ENCODE measurements around the gene PPIE. TPM values are rescaled to one million over a fixed set of nuclear protein-coding genes. Genes with fewer than 3 reads are reported as not detected.
A peak's percentile ranks its signal among the peaks of the same experiment; 100 is the strongest.
"Not testable (repeated sequence)": the region's sequence is repeated elsewhere in the genome, so short reads cannot be mapped to it uniquely, and the experiment has no call there.

The PPIE gene
- total and polyA plus RNA-seq, 2 donors (not counting 1 experiment from before 2014, with no cell fraction given): 68.6 to 78.3 TPM

DNA sequence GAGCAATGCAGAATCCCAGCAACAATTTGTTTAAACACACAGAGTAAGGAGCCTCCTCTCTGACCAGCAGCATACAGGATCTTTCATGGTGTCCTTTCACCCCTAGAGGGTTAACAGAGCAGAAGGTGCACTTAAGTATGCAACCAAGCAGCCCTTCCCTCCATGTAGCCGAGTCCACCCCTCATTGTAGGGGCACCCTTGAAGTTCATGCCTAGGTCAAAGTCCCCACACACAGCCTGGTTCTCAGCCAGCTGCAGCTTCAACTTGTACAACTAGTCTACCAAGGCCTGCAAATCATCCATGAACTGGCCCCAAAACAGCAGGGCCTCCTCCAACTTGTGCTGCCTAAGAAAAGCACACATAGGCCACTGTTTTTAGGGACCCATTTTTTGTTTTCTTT lies 57.0 kb downstream of the PPIE start:
- POLR2A ChIA-PET: no interaction called here
- Histone ChIP-seq H3K27me3 (replicated peaks in 1 of 4; ENCODE audit: control extremely low read depth in 1 of 4, control insufficient read depth in 3 of 4, insufficient read depth in 4 of 4, low read length in 3 of 4) (no peaks in the 10 kb centered on the region), H4K20me1 (ENCODE audit: control insufficient read depth, insufficient read depth, low read length, poor library complexity, severe bottlenecking) (no peaks in the 10 kb centered on the region), H3K4me2 (replicated peaks; ENCODE audit: low read depth, low read length, poor library complexity, severe bottlenecking) (no peak overlapping the region), H3K27ac (ENCODE audit: low read length in 2 of 2) (no peak overlapping the region), H2AFZ (ENCODE audit: insufficient read depth, low read depth, low read length, poor library complexity, severe bottlenecking) (no peak overlapping the region), H3K79me2 (ENCODE audit: control insufficient read depth, insufficient read depth, low read length) (no peaks in the 10 kb centered on the region), H3K36me3 (replicated peaks in 1 of 2; ENCODE audit: control extremely low read depth in 1 of 2, control insufficient read depth in 1 of 2, extremely low read depth in 1 of 2, insufficient read depth in 2 of 2, low read length in 1 of 2) (no peaks in the 10 kb centered on the region), H3K9me3 (ENCODE audit: control extremely low read depth in 1 of 3, control insufficient read depth in 2 of 3, insufficient read depth in 1 of 3, low read length in 2 of 3) (peaks cover 0 to 4% (median 0%) of the 10 kb centered on the region in 3 donors), H3K9ac (ENCODE audit: low read length) (no peak overlapping the region), H3K4me3 (ENCODE audit: control extremely low read depth in 1 of 5, extremely low read depth in 1 of 5, insufficient read depth in 1 of 5, low read depth in 2 of 5, low read length in 4 of 5) (no peak overlapping the region), H3K4me1 (ENCODE audit: control insufficient read depth in 2 of 2, insufficient read depth in 2 of 2, low read length in 2 of 2) (peaks cover 6 to 14% of the 10 kb centered on the region in 2 donors)
- CTCF ChIA-PET: no interaction called here
- Mint-ChIP-seq H3K27me3 (peaks cover 4% of the 10 kb centered on the region), H3K9me3 (ENCODE audit: insufficient read depth) (no peaks in the 10 kb centered on the region), H3K4me3 (no peak overlapping the region), H3K4me1 (peaks cover 21% of the 10 kb centered on the region), H3K27ac (no peak overlapping the region)
- ATAC-seq (ENCODE audit: low read depth): no peak
- DNase-seq: no peak
- no peak for TF ChIP-seq EZH2 (IDR thresholded peaks at IDR 0.05; ENCODE audit: borderline replicate concordance, insufficient read depth, low read depth, low read length, poor library complexity, severe bottlenecking)
- TF ChIP-seq, protein P1, sequence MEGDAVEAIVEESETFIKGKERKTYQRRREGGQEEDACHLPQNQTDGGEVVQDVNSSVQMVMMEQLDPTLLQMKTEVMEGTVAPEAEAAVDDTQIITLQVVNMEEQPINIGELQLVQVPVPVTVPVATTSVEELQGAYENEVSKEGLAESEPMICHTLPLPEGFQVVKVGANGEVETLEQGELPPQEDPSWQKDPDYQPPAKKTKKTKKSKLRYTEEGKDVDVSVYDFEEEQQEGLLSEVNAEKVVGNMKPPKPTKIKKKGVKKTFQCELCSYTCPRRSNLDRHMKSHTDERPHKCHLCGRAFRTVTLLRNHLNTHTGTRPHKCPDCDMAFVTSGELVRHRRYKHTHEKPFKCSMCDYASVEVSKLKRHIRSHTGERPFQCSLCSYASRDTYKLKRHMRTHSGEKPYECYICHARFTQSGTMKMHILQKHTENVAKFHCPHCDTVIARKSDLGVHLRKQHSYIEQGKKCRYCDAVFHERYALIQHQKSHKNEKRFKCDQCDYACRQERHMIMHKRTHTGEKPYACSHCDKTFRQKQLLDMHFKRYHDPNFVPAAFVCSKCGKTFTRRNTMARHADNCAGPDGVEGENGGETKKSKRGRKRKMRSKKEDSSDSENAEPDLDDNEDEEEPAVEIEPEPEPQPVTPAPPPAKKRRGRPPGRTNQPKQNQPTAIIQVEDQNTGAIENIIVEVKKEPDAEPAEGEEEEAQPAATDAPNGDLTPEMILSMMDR (IDR thresholded peaks at IDR 0.05): no peak
- intact Hi-C loops (cut with micrococcal nuclease): loop anchor here (10.0 kb wide), 1 partner anchor 71 kb away; no protein-coding TSS in a partner anchor
- WGBS (ENCODE audit: insufficient coverage): 84% methylated on average over 1 of the region's 1 CpG

DNA sequence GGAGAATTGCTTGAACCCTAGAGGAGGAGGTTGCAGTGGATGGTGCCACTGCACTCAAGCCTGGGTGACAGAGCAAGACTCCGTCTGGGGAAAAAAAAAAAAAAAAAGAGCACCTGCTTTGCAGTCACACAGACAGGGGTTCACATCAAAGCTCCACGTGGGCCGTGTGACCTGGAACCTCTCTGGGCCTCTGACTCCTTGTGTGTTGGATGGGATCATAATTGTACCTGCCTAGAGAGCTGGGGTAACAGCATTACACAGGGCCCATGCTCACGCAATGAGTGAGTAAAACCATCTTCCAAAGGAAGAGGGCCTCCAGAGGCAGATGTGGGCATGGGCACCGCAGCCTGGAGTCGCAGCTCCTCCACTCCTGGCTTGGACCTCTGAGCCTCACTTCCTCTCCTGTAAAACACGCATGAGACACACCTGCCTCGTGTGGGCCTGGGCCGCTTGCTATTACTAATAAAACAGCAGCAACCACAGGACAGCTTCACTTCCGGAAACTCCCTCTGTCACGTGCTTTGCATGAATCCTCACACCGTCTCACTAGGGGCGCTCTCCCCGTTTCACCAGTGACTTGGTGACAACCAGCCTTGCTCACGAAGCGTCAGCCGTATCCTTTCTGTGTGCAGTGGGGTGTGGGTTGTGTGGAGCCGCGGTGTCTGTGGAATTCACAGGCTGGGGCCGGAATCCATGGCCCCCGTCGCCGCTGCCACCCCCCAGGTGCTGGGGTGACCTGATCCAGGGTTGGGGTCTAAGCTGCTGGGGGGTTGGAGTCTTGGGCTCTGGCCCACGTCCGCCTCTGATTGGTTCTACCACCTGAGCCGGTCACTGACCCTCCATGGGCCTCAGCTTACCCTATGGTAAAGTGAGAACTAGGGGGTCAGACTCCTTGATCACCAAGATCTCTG lies 60.4 kb downstream of the PPIE start:
- POLR2A ChIA-PET: interaction anchor here (0.5 to 2.7 kb wide), 10 partner anchors 10 to 1689 kb away, joined by 3 to 16 read pairs (median 4); partner anchors contain the start of genes BMP8B and PPIE
- peak overlapping the region; percentile 60 for H3K9ac ChIP-seq (ENCODE audit: low read length)
- H3K27me3 Mint-ChIP-seq; H4K20me1 ChIP-seq (ENCODE audit: control insufficient read depth, insufficient read depth, low read length, poor library complexity, severe bottlenecking); H3K4me1 Mint-ChIP-seq; H3K79me2 ChIP-seq (ENCODE audit: control insufficient read depth, insufficient read depth, low read length); H3K36me3 ChIP-seq (replicated peaks in 1 of 2; ENCODE audit: control extremely low read depth in 1 of 2, control insufficient read depth in 1 of 2, extremely low read depth in 1 of 2, insufficient read depth in 2 of 2, low read length in 1 of 2); H3K9me3 ChIP-seq (ENCODE audit: control extremely low read depth in 1 of 3, control insufficient read depth in 2 of 3, insufficient read depth in 1 of 3, low read length in 2 of 3); H3K27me3 ChIP-seq (replicated peaks in 1 of 4; ENCODE audit: control extremely low read depth in 1 of 4, control insufficient read depth in 3 of 4, insufficient read depth in 4 of 4, low read length in 3 of 4); H3K9me3 Mint-ChIP-seq (ENCODE audit: insufficient read depth): not testable (repeated sequence)
- H3K4me3 ChIP-seq (ENCODE audit: control extremely low read depth in 1 of 5, extremely low read depth in 1 of 5, insufficient read depth in 1 of 5, low read depth in 2 of 5, low read length in 4 of 5): peak overlapping the region in 4 of 5 experiments; percentile 25 to 49 (median 42)
- H2AFZ ChIP-seq (ENCODE audit: insufficient read depth, low read depth, low read length, poor library complexity, severe bottlenecking): peak overlapping the region; percentile 84
- CTCF ChIA-PET: interaction anchor here (0.7 to 3.1 kb wide), 21 partner anchors 9 to 973 kb away, joined by 3 to 35 read pairs (median 4); partner anchors contain the start of genes BMP8B, MYCL and PPIE
- Mint-ChIP-seq H3K4me3 (peak overlapping the region; percentile 82), H3K27ac (peak overlapping the region; percentile 97)
- intact Hi-C loops (cut with micrococcal nuclease): loop anchor here (1.0 to 10.0 kb wide), 4 partner anchors 10 to 97 kb away; no protein-coding TSS in a partner anchor
- WGBS (ENCODE audit: insufficient coverage): 47% methylated on average over 10 of the region's 26 CpGs
- peaks cover 6 to 14% of the 10 kb centered on the region in 2 donors for H3K4me1 ChIP-seq (ENCODE audit: control insufficient read depth in 2 of 2, insufficient read depth in 2 of 2, low read length in 2 of 2)
- DNase-seq (peak; percentile 94), ATAC-seq (ENCODE audit: low read depth) (peak; percentile 91)
- H3K4me2 ChIP-seq (replicated peaks; ENCODE audit: low read depth, low read length, poor library complexity, severe bottlenecking): peak overlapping the region; percentile 61
- H3K27ac ChIP-seq (ENCODE audit: low read length in 2 of 2): peak overlapping the region; percentile 81 to 89

All from B cell (primary cell).